Smooth muscle cell (in vitro differentiated cells): ENCODE data around the gene RUNX1. TPM values are rescaled to one million over a fixed set of nuclear protein-coding genes. Genes with fewer than 3 reads are reported as not detected.

Experiments
- DNase-seq: peaks from one replicate; lab custom pipeline; 2025; ENCODE audit not compliant: unreplicated experiment; lab: John Stamatoyannopoulos, UW
- H2AFZ ChIP-seq: fragments of 200-600 bp; sonication (generic); 2 replicates; pipeline ENCODE4 v1.6.0; 2016; ENCODE audit warnings: antibody characterized with exemption, low read depth, mild to moderate bottlenecking
- H3F3A ChIP-seq: fragments of 200-600 bp; sonication (generic); 2 replicates; pipeline ENCODE4 v1.6.0; 2017; ENCODE audit warnings: antibody characterized with exemption, low read depth
- H3K27ac ChIP-seq: fragments of 200-600 bp; sonication (generic); 2 replicates; pipeline ENCODE4 v1.5.1; 2016; ENCODE audit warnings: low read depth, mild to moderate bottlenecking
- H3K27me3 ChIP-seq: fragments of 200-600 bp; sonication (generic); 2 replicates; pipeline ENCODE4 v1.6.1; 2016; ENCODE audit warnings: low read depth, mild to moderate bottlenecking
- H3K36me3 ChIP-seq: fragments of 200-600 bp; sonication (generic); 2 replicates; pipeline ENCODE4 v1.5.1; 2016; ENCODE audit warnings: low read depth
- H3K4me1 ChIP-seq: fragments of 200-600 bp; sonication (generic); 2 replicates; pipeline ENCODE4 v1.5.1; 2016; ENCODE audit warnings: low read depth
- H3K4me2 ChIP-seq: fragments of 200-600 bp; sonication (generic); 2 replicates; pipeline ENCODE4 v1.6.0; 2016; ENCODE audit warnings: mild to moderate bottlenecking
- H3K4me3 ChIP-seq: fragments of 200-600 bp; sonication (generic); 2 replicates; pipeline ENCODE4 v1.5.1; 2016; ENCODE audit warnings: mild to moderate bottlenecking
- H3K79me2 ChIP-seq: fragments of 200-600 bp; sonication (generic); 2 replicates; pipeline ENCODE4 v1.6.0; 2016; ENCODE audit warnings: low read depth, mild to moderate bottlenecking
- H3K9ac ChIP-seq: fragments of 200-600 bp; sonication (generic); 2 replicates; pipeline ENCODE4 v1.6.0; 2016; ENCODE audit warnings: low read depth
- H3K9me3 ChIP-seq: fragments of 200-600 bp; sonication (generic); replicated peaks from 2 replicates; pipeline ENCODE4 v1.5.1; 2016; ENCODE audit warnings: low read depth
- H4K20me1 ChIP-seq: fragments of 200-600 bp; sonication (generic); 2 replicates; pipeline ENCODE4 v1.6.0; 2016; ENCODE audit warnings: low read depth
- CTCF ChIP-seq: fragments of 200-600 bp; sonication (generic); IDR thresholded peaks from 2 replicates; pipeline ENCODE4 v1.5.1; 2017; ENCODE audit warnings: borderline replicate concordance, mild to moderate bottlenecking, antibody characterized with exemption; ENCODE audit not compliant: insufficient read depth, poor library complexity, severe bottlenecking
- WGBS: methylation state at CpG from one replicate; pipeline ENCODE4 v1.1.7; 2016; ENCODE audit warnings: low lambda C conversion rate; 5-methylcytosine and 5-hydroxymethylcytosine counted together
- polyA plus RNA-seq: library from polyadenylated mRNA; unstranded; fragments of >200 nt; fragmentation: Nextera tagmentation; extraction: Ambion mirVana; gene quantifications from 2 replicates; pipeline ENCODE4 v1.2.1, GENCODE V29; 2016
- total RNA-seq: library from RNA; depleted of rRNA; stranded (reverse); fragments of >200 nt; gene quantifications from 2 replicates; pipeline ENCODE4 v1.2.3, GENCODE V29; 2014

Gene RUNX1
- total and polyA plus RNA-seq, 2 experiments from 2014 or later: 33.4 to 97.6 TPM

GRCh38 chr21:34825101-34825500, 224.0 kb downstream of the RUNX1 start:
- H3K27me3 ChIP-seq: no peaks in the 10 kb centered on the region
- H4K20me1 ChIP-seq: peaks cover 90% of the 10 kb centered on the region

GRCh38 chr21:34824314-34824713, 224.8 kb downstream of the RUNX1 start:
- Histone ChIP-seq H2AFZ (no peak overlapping the region), H4K20me1 (peaks cover 90% of the 10 kb centered on the region), H3K9ac (no peak overlapping the region), H3F3A (peaks cover 50% of the 10 kb centered on the region), H3K9me3 (no peaks in the 10 kb centered on the region), H3K4me2 (no peak overlapping the region), H3K27me3 (no peaks in the 10 kb centered on the region), H3K4me3 (no peak overlapping the region), H3K4me1 (no peaks in the 10 kb centered on the region), H3K79me2 (peaks cover 21% of the 10 kb centered on the region), H3K36me3 (peaks cover 26% of the 10 kb centered on the region), H3K27ac (peak overlapping the region; percentile 89)
- DNase-seq: no peak
- WGBS: 78% methylated on average over 1 of the region's 1 CpG
- TF ChIP-seq CTCF: no peak

More at GRCh38 chr21:34825101-34825500, 224.0 kb downstream of the RUNX1 start:
- Histone ChIP-seq H3K79me2 (peaks cover 29% of the 10 kb centered on the region), H3K27ac (peak overlapping the region; percentile 89), H3F3A (peaks cover 53% of the 10 kb centered on the region), H3K4me2 (no peak overlapping the region), H3K4me1 (no peaks in the 10 kb centered on the region), H3K36me3 (peaks cover 34% of the 10 kb centered on the region), H3K4me3 (no peak overlapping the region), H3K9me3 (no peaks in the 10 kb centered on the region), H2AFZ (no peak overlapping the region), H3K9ac (no peak overlapping the region)
- no peak for TF ChIP-seq CTCF
- no peak for DNase-seq
- 97% methylated on average over 3 of the region's 3 CpGs for WGBS

GRCh38 chr21:34822942-34823341, 226.2 kb downstream of the RUNX1 start:
- DNase-seq: no peak
- Histone ChIP-seq H3K27me3 (no peaks in the 10 kb centered on the region), H3K79me2 (peaks cover 10% of the 10 kb centered on the region), H3K4me2 (no peak overlapping the region), H3K4me1 (no peaks in the 10 kb centered on the region), H3K9me3 (no peaks in the 10 kb centered on the region), H2AFZ (no peak overlapping the region), H3K4me3 (no peak overlapping the region), H3K36me3 (peaks cover 16% of the 10 kb centered on the region), H3K9ac (no peak overlapping the region), H4K20me1 (peaks cover 90% of the 10 kb centered on the region), H3F3A (peaks cover 55% of the 10 kb centered on the region), H3K27ac (peak overlapping the region; percentile 89)
- no peak for TF ChIP-seq CTCF
- 44% methylated on average over 6 of the region's 6 CpGs for WGBS

GRCh38 chr21:34822168-34822567, 226.9 kb downstream of the RUNX1 start:
- no peak overlapping the region for H3K9ac ChIP-seq
- no peaks in the 10 kb centered on the region for H3K9me3 ChIP-seq
- H3K4me3 ChIP-seq: no peak overlapping the region
- no peak for DNase-seq
- H3K4me1 ChIP-seq: no peaks in the 10 kb centered on the region
- peak overlapping the region; percentile 89 for H3K27ac ChIP-seq
- H3F3A ChIP-seq: peaks cover 59% of the 10 kb centered on the region
- peaks cover 16% of the 10 kb centered on the region for H3K36me3 ChIP-seq
- H3K79me2 ChIP-seq: peaks cover 14% of the 10 kb centered on the region
- 91% methylated on average over 5 of the region's 5 CpGs for WGBS
- H2AFZ ChIP-seq: no peak overlapping the region
- TF ChIP-seq CTCF: no peak
- H3K27me3 ChIP-seq: no peaks in the 10 kb centered on the region
- no peak overlapping the region for H3K4me2 ChIP-seq
- H4K20me1 ChIP-seq: peaks cover 90% of the 10 kb centered on the region
